Osteocyte (in vitro differentiated cells): ENCODE data around the gene FHIT. TPM values are rescaled to one million over a fixed set of nuclear protein-coding genes. Genes with fewer than 3 reads are reported as not detected.

Experiments used
- DNase-seq: peaks from one replicate; pipeline ENCODE4 v3.0.0; 2021; ENCODE audit warnings: mixed read lengths; ENCODE audit not compliant: unreplicated experiment; ENCODE audit errors: extremely low spot score
- H3K27ac Mint-ChIP-seq: one replicate; pipeline ENCODE4 v1.8.0; 2021; ENCODE audit warnings: mild to moderate bottlenecking, mixed read lengths; ENCODE audit not compliant: unreplicated experiment
- H3K27me3 Mint-ChIP-seq: one replicate; pipeline ENCODE4 v1.8.0; 2021; ENCODE audit warnings: mixed read lengths; ENCODE audit not compliant: unreplicated experiment
- H3K36me3 Mint-ChIP-seq: one replicate; pipeline ENCODE4 v1.8.0; 2021; ENCODE audit warnings: mixed read lengths; ENCODE audit not compliant: unreplicated experiment
- H3K4me1 Mint-ChIP-seq: one replicate; pipeline ENCODE4 v1.8.0; 2021; ENCODE audit warnings: mixed read lengths; ENCODE audit not compliant: unreplicated experiment
- H3K4me3 Mint-ChIP-seq: one replicate; pipeline ENCODE4 v1.8.0; 2021; ENCODE audit warnings: mild to moderate bottlenecking, moderate library complexity, mixed read lengths; ENCODE audit not compliant: unreplicated experiment
- H3K9me3 Mint-ChIP-seq: one replicate; pipeline ENCODE4 v1.8.0; 2021; ENCODE audit warnings: mixed read lengths; ENCODE audit not compliant: unreplicated experiment
- total RNA-seq: library from RNA; stranded (reverse); gene quantifications from 2 replicates; pipeline ENCODE4 v1.2.1, GENCODE V29; 2021
- TF ChIP-seq, protein P1 (sequence below): fragments of 200-600 bp; sonication (generic); IDR thresholded peaks from 2 replicates; pipeline ENCODE4 v1.5.0; 2021; ENCODE audit warnings: antibody characterized with exemption, mild to moderate bottlenecking, moderate library complexity

FHIT gene
- total RNA-seq, 1 donor from 2014 or later, result 2.3 TPM

DNA sequence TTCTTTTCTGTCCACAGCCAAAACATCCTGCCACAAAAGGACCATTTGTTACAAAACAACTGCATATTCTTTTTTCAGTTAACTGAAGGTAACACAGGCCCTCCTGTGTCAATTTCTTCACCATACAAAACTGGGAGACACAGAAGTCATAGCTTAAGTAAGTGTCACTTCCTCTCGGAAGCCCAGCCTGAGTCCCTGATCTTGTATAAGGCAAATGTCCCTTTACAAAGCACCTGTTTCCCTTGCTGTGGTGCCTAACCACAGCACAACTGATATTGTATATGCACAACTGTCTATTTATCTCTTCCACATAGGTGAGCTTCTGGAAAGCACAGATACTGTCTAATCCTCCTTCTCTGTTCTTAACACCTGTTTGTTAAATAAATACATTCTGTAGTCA, 293.7 kb downstream of the FHIT start:
- Mint-ChIP-seq H3K9me3 (peaks cover 18% of the 10 kb centered on the region), H3K27ac (no peak overlapping the region), H3K36me3 (no peaks in the 10 kb centered on the region), H3K27me3 (peaks cover 5% of the 10 kb centered on the region), H3K4me1 (peaks cover 24% of the 10 kb centered on the region), H3K4me3 (no peak overlapping the region)
- DNase-seq, result no peak
- TF ChIP-seq, protein P1, sequence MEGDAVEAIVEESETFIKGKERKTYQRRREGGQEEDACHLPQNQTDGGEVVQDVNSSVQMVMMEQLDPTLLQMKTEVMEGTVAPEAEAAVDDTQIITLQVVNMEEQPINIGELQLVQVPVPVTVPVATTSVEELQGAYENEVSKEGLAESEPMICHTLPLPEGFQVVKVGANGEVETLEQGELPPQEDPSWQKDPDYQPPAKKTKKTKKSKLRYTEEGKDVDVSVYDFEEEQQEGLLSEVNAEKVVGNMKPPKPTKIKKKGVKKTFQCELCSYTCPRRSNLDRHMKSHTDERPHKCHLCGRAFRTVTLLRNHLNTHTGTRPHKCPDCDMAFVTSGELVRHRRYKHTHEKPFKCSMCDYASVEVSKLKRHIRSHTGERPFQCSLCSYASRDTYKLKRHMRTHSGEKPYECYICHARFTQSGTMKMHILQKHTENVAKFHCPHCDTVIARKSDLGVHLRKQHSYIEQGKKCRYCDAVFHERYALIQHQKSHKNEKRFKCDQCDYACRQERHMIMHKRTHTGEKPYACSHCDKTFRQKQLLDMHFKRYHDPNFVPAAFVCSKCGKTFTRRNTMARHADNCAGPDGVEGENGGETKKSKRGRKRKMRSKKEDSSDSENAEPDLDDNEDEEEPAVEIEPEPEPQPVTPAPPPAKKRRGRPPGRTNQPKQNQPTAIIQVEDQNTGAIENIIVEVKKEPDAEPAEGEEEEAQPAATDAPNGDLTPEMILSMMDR, result no peak

- H3K4me3 Mint-ChIP-seq, result no peak overlapping the region
- peaks cover 5% of the 10 kb centered on the region for H3K27me3 Mint-ChIP-seq
- H3K4me1 Mint-ChIP-seq, result peaks cover 28% of the 10 kb centered on the region
- no peak overlapping the region for H3K27ac Mint-ChIP-seq
- peaks cover 17% of the 10 kb centered on the region for H3K9me3 Mint-ChIP-seq
- no peaks in the 10 kb centered on the region for H3K36me3 Mint-ChIP-seq
- no peak for DNase-seq
- TF ChIP-seq, protein P1, result no peak
Measured at GRCh38 chr3:60956729-60957128, 294.5 kb downstream of the FHIT start.

- TF ChIP-seq, protein P1, result no peak
- Mint-ChIP-seq H3K36me3 (no peaks in the 10 kb centered on the region), H3K27me3 (peaks cover 5% of the 10 kb centered on the region), H3K9me3 (peaks cover 15% of the 10 kb centered on the region), H3K4me1 (peaks cover 28% of the 10 kb centered on the region), H3K4me3 (no peak overlapping the region), H3K27ac (no peak overlapping the region)
- no peak for DNase-seq
Measured at GRCh38 chr3:60955034-60955433, 296.2 kb downstream of the FHIT start.

DNA sequence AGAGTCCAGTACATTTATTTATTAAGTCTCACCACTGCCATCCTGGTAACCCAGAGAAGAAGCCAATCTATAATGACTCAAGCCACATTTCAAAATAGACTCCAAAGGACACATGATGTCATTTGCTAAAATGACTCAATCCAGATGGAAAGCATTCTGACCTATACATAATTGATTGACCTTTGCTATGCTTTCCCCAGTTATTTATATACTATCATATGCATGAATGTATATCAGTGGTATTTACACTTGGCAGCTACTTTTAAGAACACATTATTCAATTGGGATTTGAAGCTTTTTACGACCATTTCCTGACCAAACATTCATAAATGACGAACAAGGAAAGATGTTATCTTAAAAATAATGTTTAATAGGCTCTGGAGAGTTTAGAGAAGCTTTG, 297.2 kb downstream of the FHIT start:
- DNase-seq, result no peak
- H3K27ac Mint-ChIP-seq, result peak overlapping the region; percentile 77
- no peaks in the 10 kb centered on the region for H3K27me3 Mint-ChIP-seq
- no peak overlapping the region for H3K4me3 Mint-ChIP-seq
- H3K9me3 Mint-ChIP-seq, result peaks cover 15% of the 10 kb centered on the region
- H3K4me1 Mint-ChIP-seq, result peaks cover 24% of the 10 kb centered on the region
- no peaks in the 10 kb centered on the region for H3K36me3 Mint-ChIP-seq
- TF ChIP-seq, protein P1, result no peak

GRCh38 chr3:60953351-60953750, 297.9 kb downstream of the FHIT start:
- H3K9me3 Mint-ChIP-seq, result peaks cover 15% of the 10 kb centered on the region
- no peak for DNase-seq
- TF ChIP-seq, protein P1, result no peak
- H3K27ac Mint-ChIP-seq, result peak overlapping the region; percentile 77
- no peaks in the 10 kb centered on the region for H3K27me3 Mint-ChIP-seq
- peaks cover 24% of the 10 kb centered on the region for H3K4me1 Mint-ChIP-seq
- H3K4me3 Mint-ChIP-seq, result no peak overlapping the region
- no peaks in the 10 kb centered on the region for H3K36me3 Mint-ChIP-seq
